Measurements from ENCODE around the gene CELA2B. TPM values are rescaled to one million over a fixed set of nuclear protein-coding genes. Genes with fewer than 3 reads are reported as not detected.
"Not testable (repeated sequence)": the region's sequence is repeated elsewhere in the genome, so short reads cannot be mapped to it uniquely, and the experiment has no call there.

The CELA2B gene
- total and polyA plus RNA-seq, 2 donors (not counting 1 experiment from before 2014, with no cell fraction given): not detected

DNA sequence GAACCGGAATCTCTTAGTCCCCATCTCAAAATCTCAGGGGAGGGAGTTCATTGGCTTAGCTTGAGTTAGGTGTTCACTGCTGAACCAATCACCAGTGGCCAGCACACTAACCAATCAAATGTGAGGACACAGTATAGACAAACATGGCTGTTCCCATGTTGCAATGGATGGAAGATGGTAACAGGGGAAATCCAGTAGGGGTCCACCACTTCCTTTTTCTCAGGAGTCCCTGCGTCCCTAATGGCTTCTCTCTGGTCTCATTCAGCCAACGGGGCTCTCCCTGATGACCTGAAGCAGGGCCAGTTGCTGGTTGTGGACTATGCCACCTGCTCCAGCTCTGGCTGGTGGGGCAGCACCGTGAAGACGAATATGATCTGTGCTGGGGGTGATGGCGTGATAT, 9.7 kb downstream of the CELA2B start:
- Histone ChIP-seq H3K27ac (ENCODE audit: insufficient read depth, low read length) (no peak overlapping the region), H3K4me3 (replicated peaks in 1 of 4; ENCODE audit: control extremely low read depth in 1 of 4, insufficient read depth in 1 of 4, low read depth in 3 of 4, low read length in 4 of 4) (no peak overlapping the region), H3K36me3 (ENCODE audit: control insufficient read depth, insufficient read depth, low read length) (no peaks in the 10 kb centered on the region), H3K27me3 (ENCODE audit: control insufficient read depth, insufficient read depth, low read length) (no peaks in the 10 kb centered on the region), H3K9ac (ENCODE audit: insufficient read depth, low read length) (no peak overlapping the region), H3K4me1 (ENCODE audit: control insufficient read depth, extremely low read depth, insufficient read depth, low read length) (no peaks in the 10 kb centered on the region), H3K79me2 (ENCODE audit: control insufficient read depth, insufficient read depth, low read length) (no peaks in the 10 kb centered on the region), H2AFZ (ENCODE audit: low read length) (no peak overlapping the region), H4K20me1 (ENCODE audit: control insufficient read depth, extremely low read depth, insufficient read depth, low read length) (no peaks in the 10 kb centered on the region), H3K4me2 (ENCODE audit: extremely low read depth, insufficient read depth, low read length) (no peak overlapping the region), H3K9me3 (ENCODE audit: control insufficient read depth, insufficient read depth, low read depth, low read length) (no peaks in the 10 kb centered on the region)
- no peak for DNase-seq (ENCODE audit: low read depth in 2 of 2)
- TF ChIP-seq EZH2 (IDR thresholded peaks at IDR 0.05; ENCODE audit: low read length, missing control alignments): no peak
- TF ChIP-seq CTCF (conservative IDR thresholded peaks at IDR 0.05 in 1 of 2, IDR thresholded peaks at IDR 0.05 in 1 of 2; ENCODE audit: low read depth in 1 of 2, low read length in 2 of 2): no peak

- H3K9ac ChIP-seq (ENCODE audit: insufficient read depth, low read length); H3K36me3 ChIP-seq (ENCODE audit: control insufficient read depth, insufficient read depth, low read length); H3K79me2 ChIP-seq (ENCODE audit: control insufficient read depth, insufficient read depth, low read length); H3K4me1 ChIP-seq (ENCODE audit: control insufficient read depth, extremely low read depth, insufficient read depth, low read length); H4K20me1 ChIP-seq (ENCODE audit: control insufficient read depth, extremely low read depth, insufficient read depth, low read length); DNase-seq (ENCODE audit: low read depth in 2 of 2); H2AFZ ChIP-seq (ENCODE audit: low read length); H3K27ac ChIP-seq (ENCODE audit: insufficient read depth, low read length); H3K4me3 ChIP-seq (replicated peaks in 1 of 4; ENCODE audit: control extremely low read depth in 1 of 4, insufficient read depth in 1 of 4, low read depth in 3 of 4, low read length in 4 of 4); H3K27me3 ChIP-seq (ENCODE audit: control insufficient read depth, insufficient read depth, low read length); H3K9me3 ChIP-seq (ENCODE audit: control insufficient read depth, insufficient read depth, low read depth, low read length); H3K4me2 ChIP-seq (ENCODE audit: extremely low read depth, insufficient read depth, low read length): not testable (repeated sequence)
Observed at GRCh38 chr1:15486844-15487610, 11.1 kb downstream of the CELA2B start.

DNA sequence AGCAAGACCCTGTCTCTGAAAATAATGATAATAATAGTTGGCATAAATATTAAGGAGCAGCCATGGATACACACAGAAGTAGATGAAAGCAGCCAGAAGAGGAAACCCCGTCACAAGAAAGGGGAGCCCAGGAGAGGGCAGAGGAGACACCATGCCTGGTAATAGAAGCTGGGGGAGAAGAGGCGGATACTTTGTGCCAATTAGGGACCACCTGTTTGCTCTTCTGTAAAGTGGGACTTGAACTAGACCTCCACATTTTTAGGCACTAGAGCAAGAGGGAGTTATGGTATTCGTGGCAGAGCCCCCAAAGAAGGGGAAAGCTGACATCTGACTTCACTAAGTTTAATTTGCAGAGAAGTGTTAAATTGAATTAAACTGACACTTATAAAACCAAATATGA, 12.5 kb downstream of the CELA2B start:
- TF ChIP-seq EZH2 (IDR thresholded peaks at IDR 0.05; ENCODE audit: low read length, missing control alignments): no peak
- no peak for TF ChIP-seq CTCF (conservative IDR thresholded peaks at IDR 0.05 in 1 of 2, IDR thresholded peaks at IDR 0.05 in 1 of 2; ENCODE audit: low read depth in 1 of 2, low read length in 2 of 2)
- Histone ChIP-seq H3K36me3 (ENCODE audit: control insufficient read depth, insufficient read depth, low read length) (no peaks in the 10 kb centered on the region), H3K27ac (ENCODE audit: insufficient read depth, low read length) (no peak overlapping the region), H3K9ac (ENCODE audit: insufficient read depth, low read length) (no peak overlapping the region), H4K20me1 (ENCODE audit: control insufficient read depth, extremely low read depth, insufficient read depth, low read length) (no peaks in the 10 kb centered on the region), H3K4me1 (ENCODE audit: control insufficient read depth, extremely low read depth, insufficient read depth, low read length) (no peaks in the 10 kb centered on the region), H3K27me3 (ENCODE audit: control insufficient read depth, insufficient read depth, low read length) (no peaks in the 10 kb centered on the region), H3K4me3 (replicated peaks in 1 of 4; ENCODE audit: control extremely low read depth in 1 of 4, insufficient read depth in 1 of 4, low read depth in 3 of 4, low read length in 4 of 4) (no peak overlapping the region), H3K79me2 (ENCODE audit: control insufficient read depth, insufficient read depth, low read length) (no peaks in the 10 kb centered on the region), H2AFZ (ENCODE audit: low read length) (no peak overlapping the region), H3K4me2 (ENCODE audit: extremely low read depth, insufficient read depth, low read length) (no peak overlapping the region), H3K9me3 (ENCODE audit: control insufficient read depth, insufficient read depth, low read depth, low read length) (no peaks in the 10 kb centered on the region)
- no peak for DNase-seq (ENCODE audit: low read depth in 2 of 2)

All from fibroblast of lung (primary cell).